ENCODE data around the gene INTS11. TPM values are rescaled to one million over a fixed set of nuclear protein-coding genes. Genes with fewer than 3 reads are reported as not detected.

Gene INTS11
- polyA plus RNA-seq, 4 donors: 94.9 to 331 (median 186) TPM

DNA sequence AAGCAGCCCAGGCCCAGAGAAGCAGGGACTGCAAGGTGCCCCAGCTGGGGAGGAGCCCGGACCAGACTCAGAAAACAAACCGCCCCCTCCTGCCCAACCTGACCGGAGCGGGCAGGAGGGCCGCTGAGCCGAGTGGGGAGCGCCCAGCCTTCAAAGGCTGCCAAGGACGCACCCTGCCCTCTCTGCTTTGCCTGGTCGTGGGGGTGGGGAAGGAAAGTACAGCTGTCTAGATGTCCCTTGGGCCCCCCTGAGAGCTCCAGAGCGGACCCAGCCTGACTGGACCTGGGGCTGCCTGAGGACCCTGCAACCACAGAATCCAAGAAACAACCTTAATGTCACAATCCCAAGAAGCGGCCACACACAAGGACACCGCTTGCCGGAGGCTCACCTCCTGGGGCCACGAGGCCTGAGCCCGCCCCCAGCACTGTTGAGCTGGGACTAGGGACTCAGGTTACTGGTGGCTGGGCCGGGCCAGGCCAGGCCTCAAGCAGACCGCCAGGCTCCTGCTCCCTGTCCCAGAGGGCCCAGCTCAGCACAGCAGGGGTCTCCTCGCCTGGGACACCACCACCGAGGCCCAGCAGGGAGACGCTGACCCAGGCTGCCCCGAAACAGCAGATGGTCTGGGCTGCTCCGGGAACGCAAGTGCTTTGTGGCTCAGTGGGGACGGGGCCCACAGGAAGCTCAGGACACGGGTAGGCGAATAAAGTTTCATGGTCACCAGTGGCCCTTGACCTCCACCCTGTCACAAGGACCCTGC is 23.4 kb upstream of the INTS11 start:
- DNase-seq (peak; percentile 74 to 81), FAIRE-seq (no peak)
- WGBS, 3 donors: 23 to 37% (median 30%) methylated on average over 25 to 26 of the region's 26 CpGs
- H3K36me3 ChIP-seq (ENCODE audit: control insufficient read depth in 3 of 3, insufficient read depth in 2 of 3, low read depth in 1 of 3, low read length in 3 of 3): peaks cover 0 to 53% (median 0%) of the 10 kb centered on the region in 3 donors
- H3K27ac ChIP-seq (ENCODE audit: low read depth in 1 of 3, low read length in 2 of 3): peak overlapping the region; percentile 82 to 86 (median 84)
- H3K4me1 ChIP-seq (ENCODE audit: control insufficient read depth in 3 of 3, insufficient read depth in 2 of 3, low read depth in 1 of 3, low read length in 2 of 3): peaks cover 2 to 49% (median 10%) of the 10 kb centered on the region in 3 donors
- no peaks in the 10 kb centered on the region for H3K27me3 ChIP-seq (ENCODE audit: control insufficient read depth in 3 of 3, insufficient read depth in 3 of 3, low read length in 3 of 3)
- H3K4me3 ChIP-seq (ENCODE audit: low read depth in 1 of 3, low read length in 3 of 3): peak overlapping the region; percentile 69 to 84 (median 74)
- no peaks in the 10 kb centered on the region for H3K9me3 ChIP-seq (ENCODE audit: control insufficient read depth in 2 of 2, insufficient read depth in 1 of 2, low read depth in 1 of 2, low read length in 1 of 2)

DNA sequence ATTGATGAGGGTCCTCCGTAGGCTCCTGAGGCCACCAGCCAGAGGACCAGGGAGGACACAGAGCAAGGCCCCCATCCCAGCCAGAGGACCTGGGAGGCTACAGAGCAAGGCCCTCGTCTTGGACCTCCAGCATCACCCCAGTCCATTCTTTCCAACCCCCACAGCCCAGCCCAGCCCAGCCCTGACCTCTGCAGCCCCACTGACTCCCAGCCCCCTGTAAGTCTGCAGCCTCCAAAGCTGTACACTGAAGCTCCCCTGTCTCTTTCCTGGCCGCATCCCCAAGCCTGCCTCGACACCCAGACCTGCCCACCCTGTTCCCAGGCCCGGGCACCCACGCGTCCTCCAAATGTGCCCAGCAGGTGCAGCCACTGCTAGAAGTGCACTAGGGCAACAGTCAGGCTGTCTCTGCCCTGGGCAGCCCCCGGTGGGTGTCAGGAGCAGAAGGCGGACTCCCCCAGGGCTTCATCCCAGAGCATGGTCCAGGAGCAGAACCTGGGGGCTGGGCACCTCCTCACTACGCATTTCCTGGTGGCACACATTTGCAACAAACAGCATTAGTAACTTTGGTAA is 22.7 kb upstream of the INTS11 start:
- H3K36me3 ChIP-seq (ENCODE audit: control insufficient read depth in 3 of 3, insufficient read depth in 2 of 3, low read depth in 1 of 3, low read length in 3 of 3): peaks cover 0 to 48% (median 0%) of the 10 kb centered on the region in 3 donors
- 43 to 71% (median 47%) methylated on average over 10 of the region's 10 CpGs for WGBS, 3 donors
- DNase-seq (no peak), FAIRE-seq (no peak)
- H3K4me1 ChIP-seq (ENCODE audit: control insufficient read depth in 3 of 3, insufficient read depth in 2 of 3, low read depth in 1 of 3, low read length in 2 of 3): peaks cover 2 to 42% (median 10%) of the 10 kb centered on the region in 3 donors
- peak overlapping the region in 2 of 3 donors; percentile 69 to 84 for H3K4me3 ChIP-seq (ENCODE audit: low read depth in 1 of 3, low read length in 3 of 3)
- H3K27me3 ChIP-seq (ENCODE audit: control insufficient read depth in 3 of 3, insufficient read depth in 3 of 3, low read length in 3 of 3): no peaks in the 10 kb centered on the region
- no peaks in the 10 kb centered on the region for H3K9me3 ChIP-seq (ENCODE audit: control insufficient read depth in 2 of 2, insufficient read depth in 1 of 2, low read depth in 1 of 2, low read length in 1 of 2)
- peak overlapping the region; percentile 82 to 86 (median 84) for H3K27ac ChIP-seq (ENCODE audit: low read depth in 1 of 3, low read length in 2 of 3)

DNA sequence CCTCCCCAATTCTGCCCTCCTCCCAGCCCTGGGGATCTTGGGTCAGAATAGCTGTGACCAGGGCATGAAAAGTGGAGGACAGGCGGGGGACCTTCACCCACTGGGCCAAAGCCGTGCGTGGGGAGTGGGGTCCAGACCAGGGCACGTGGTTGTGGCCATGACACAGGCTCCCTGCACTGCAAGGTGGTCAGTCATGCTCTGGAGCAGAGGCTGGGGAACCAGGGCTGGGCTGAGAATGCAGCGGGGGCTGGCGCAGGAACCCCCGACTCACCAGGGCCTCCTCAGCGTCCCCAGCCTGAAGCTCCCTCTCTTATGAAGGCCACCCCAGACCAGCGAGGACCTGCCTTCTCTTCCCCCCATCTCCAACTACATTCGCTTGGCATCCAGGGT is 22.0 kb upstream of the INTS11 start:
- Histone ChIP-seq H3K36me3 (ENCODE audit: control insufficient read depth in 3 of 3, insufficient read depth in 2 of 3, low read depth in 1 of 3, low read length in 3 of 3) (peaks cover 0 to 48% (median 2%) of the 10 kb centered on the region in 3 donors), H3K4me1 (ENCODE audit: control insufficient read depth in 3 of 3, insufficient read depth in 2 of 3, low read depth in 1 of 3, low read length in 2 of 3) (peaks cover 2 to 40% (median 10%) of the 10 kb centered on the region in 3 donors), H3K9me3 (ENCODE audit: control insufficient read depth in 2 of 2, insufficient read depth in 1 of 2, low read depth in 1 of 2, low read length in 1 of 2) (no peaks in the 10 kb centered on the region), H3K27ac (ENCODE audit: low read depth in 1 of 3, low read length in 2 of 3) (no peak overlapping the region), H3K27me3 (ENCODE audit: control insufficient read depth in 3 of 3, insufficient read depth in 3 of 3, low read length in 3 of 3) (no peaks in the 10 kb centered on the region), H3K4me3 (ENCODE audit: low read depth in 1 of 3, low read length in 3 of 3) (no peak overlapping the region)
- WGBS, 3 donors: 77 to 91% (median 91%) methylated on average over 10 of the region's 10 CpGs
- no peak for FAIRE-seq
- DNase-seq: no peak

DNA sequence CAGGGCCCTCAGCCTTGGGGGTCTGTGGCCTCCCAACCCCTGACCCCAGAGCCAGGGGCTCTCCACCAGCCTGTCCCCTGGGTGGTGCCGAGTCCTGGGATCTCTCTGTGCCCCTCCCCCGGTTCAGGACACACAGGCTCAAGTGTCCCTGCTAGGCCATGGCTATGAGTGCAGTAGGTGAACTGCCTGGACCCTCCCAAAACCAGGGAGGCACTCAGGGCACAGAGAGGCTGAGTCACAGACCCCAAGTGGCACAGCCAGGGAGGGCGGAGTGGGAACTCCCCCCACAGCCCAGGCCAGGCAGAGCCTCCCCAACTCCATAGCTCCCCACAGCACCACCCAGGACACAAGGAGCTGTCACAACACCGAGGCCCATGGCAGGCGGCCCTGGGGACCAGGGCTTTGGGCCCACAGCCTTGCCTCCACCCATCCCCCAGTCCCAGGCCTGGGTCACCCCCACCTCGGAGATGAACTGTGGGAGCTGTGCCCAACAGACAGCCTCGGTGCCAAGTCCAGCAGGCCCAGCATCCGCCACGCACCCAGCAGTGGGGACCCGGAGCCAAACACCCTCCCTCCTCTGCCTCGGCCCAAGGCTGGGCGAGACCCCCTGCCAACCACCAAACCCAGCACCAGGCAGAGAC is 21.5 kb upstream of the INTS11 start:
- DNase-seq: no peak
- Histone ChIP-seq H3K4me3 (ENCODE audit: low read depth in 1 of 3, low read length in 3 of 3) (peak overlapping the region in 1 of 3 donors; percentile 12), H3K36me3 (ENCODE audit: control insufficient read depth in 3 of 3, insufficient read depth in 2 of 3, low read depth in 1 of 3, low read length in 3 of 3) (peaks cover 0 to 51% (median 2%) of the 10 kb centered on the region in 3 donors), H3K27me3 (ENCODE audit: control insufficient read depth in 3 of 3, insufficient read depth in 3 of 3, low read length in 3 of 3) (no peaks in the 10 kb centered on the region), H3K9me3 (ENCODE audit: control insufficient read depth in 2 of 2, insufficient read depth in 1 of 2, low read depth in 1 of 2, low read length in 1 of 2) (no peaks in the 10 kb centered on the region), H3K4me1 (ENCODE audit: control insufficient read depth in 3 of 3, insufficient read depth in 2 of 3, low read depth in 1 of 3, low read length in 2 of 3) (peaks cover 2 to 38% (median 10%) of the 10 kb centered on the region in 3 donors), H3K27ac (ENCODE audit: low read depth in 1 of 3, low read length in 2 of 3) (peak overlapping the region in 1 of 3 donors; percentile 65)
- no peak for FAIRE-seq
- WGBS, 3 donors: 65 to 75% (median 68%) methylated on average over 9 to 12 of the region's 12 CpGs

DNA sequence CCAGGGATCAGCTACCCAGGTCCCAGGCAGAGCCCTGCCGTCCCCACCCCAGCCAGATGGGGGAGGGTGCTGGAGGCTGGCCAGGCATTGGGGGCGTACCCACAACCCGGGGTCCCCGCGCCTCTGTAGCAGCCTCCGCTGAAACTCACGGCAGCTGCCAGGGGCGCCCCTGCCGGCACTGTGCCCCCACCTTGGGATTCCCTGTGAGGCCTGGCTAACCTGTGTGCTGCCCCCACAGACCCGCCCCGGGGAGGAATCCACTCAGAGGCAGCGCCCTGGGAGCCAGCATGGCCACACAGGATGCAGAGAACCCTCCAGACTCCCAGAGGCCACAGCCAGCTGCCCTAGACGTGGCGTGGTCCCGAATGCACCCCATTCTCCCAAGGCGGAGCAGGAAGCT is 20.9 kb upstream of the INTS11 start:
- FAIRE-seq: no peak
- peak overlapping the region in 2 of 3 donors; percentile 65 to 71 for H3K27ac ChIP-seq (ENCODE audit: low read depth in 1 of 3, low read length in 2 of 3)
- no peaks in the 10 kb centered on the region for H3K9me3 ChIP-seq (ENCODE audit: control insufficient read depth in 2 of 2, insufficient read depth in 1 of 2, low read depth in 1 of 2, low read length in 1 of 2)
- H3K27me3 ChIP-seq (ENCODE audit: control insufficient read depth in 3 of 3, insufficient read depth in 3 of 3, low read length in 3 of 3): no peaks in the 10 kb centered on the region
- H3K36me3 ChIP-seq (ENCODE audit: control insufficient read depth in 3 of 3, insufficient read depth in 2 of 3, low read depth in 1 of 3, low read length in 3 of 3): peaks cover 1 to 57% (median 2%) of the 10 kb centered on the region in 3 donors
- peak overlapping the region in 1 of 3 donors; percentile 12 for H3K4me3 ChIP-seq (ENCODE audit: low read depth in 1 of 3, low read length in 3 of 3)
- H3K4me1 ChIP-seq (ENCODE audit: control insufficient read depth in 3 of 3, insufficient read depth in 2 of 3, low read depth in 1 of 3, low read length in 2 of 3): peaks cover 2 to 38% (median 10%) of the 10 kb centered on the region in 3 donors
- WGBS, 3 donors: 50 to 74% (median 65%) methylated on average over 16 of the region's 16 CpGs
- no peak for DNase-seq

DNA sequence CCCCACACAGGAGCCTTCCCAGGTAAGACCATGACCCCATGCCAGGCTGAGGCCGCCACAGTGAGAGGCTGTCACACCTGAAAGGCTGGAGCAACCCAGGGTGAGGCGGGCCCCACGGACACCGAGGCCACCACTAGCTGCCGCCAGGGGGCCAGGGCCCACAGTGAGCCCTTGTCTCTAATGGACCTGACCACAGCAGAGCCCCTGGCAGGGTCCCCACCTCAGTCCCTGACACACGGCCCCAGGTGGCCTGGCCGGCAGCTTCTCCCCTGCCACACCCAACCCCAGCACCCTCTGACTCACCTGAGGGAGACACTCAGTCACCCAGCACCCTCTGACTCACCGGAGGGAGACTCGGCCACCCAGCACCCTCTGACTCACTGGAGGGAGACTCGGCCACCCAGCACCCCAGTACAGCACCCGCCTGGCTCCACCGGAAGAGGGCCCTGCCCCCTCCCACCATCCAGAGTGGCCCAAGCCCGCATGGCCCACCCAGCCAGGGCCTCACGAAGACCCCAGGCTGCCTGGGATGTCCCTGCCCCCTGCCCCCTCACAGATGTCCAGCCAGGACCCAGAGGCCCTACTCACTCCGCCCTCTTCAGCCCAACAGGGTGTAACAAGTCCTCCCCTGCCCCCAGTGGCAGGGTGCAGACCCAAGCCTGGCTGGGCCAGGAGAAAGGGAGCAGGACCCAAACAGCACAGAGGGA is 20.3 kb upstream of the INTS11 start:
- FAIRE-seq (no peak), DNase-seq (peak in 1 of 2 donors; percentile 90)
- 54 to 61% (median 56%) methylated on average over 13 to 15 of the region's 15 CpGs for WGBS, 3 donors
- Histone ChIP-seq H3K27ac (ENCODE audit: low read depth in 1 of 3, low read length in 2 of 3) (peak overlapping the region in 2 of 3 donors; percentile 71 to 83), H3K4me3 (ENCODE audit: low read depth in 1 of 3, low read length in 3 of 3) (no peak overlapping the region), H3K4me1 (ENCODE audit: control insufficient read depth in 3 of 3, insufficient read depth in 2 of 3, low read depth in 1 of 3, low read length in 2 of 3) (peaks cover 2 to 38% (median 10%) of the 10 kb centered on the region in 3 donors), H3K9me3 (ENCODE audit: control insufficient read depth in 2 of 2, insufficient read depth in 1 of 2, low read depth in 1 of 2, low read length in 1 of 2) (no peaks in the 10 kb centered on the region), H3K27me3 (ENCODE audit: control insufficient read depth in 3 of 3, insufficient read depth in 3 of 3, low read length in 3 of 3) (no peaks in the 10 kb centered on the region), H3K36me3 (ENCODE audit: control insufficient read depth in 3 of 3, insufficient read depth in 2 of 3, low read depth in 1 of 3, low read length in 3 of 3) (peaks cover 2 to 63% (median 5%) of the 10 kb centered on the region in 3 donors)

DNA sequence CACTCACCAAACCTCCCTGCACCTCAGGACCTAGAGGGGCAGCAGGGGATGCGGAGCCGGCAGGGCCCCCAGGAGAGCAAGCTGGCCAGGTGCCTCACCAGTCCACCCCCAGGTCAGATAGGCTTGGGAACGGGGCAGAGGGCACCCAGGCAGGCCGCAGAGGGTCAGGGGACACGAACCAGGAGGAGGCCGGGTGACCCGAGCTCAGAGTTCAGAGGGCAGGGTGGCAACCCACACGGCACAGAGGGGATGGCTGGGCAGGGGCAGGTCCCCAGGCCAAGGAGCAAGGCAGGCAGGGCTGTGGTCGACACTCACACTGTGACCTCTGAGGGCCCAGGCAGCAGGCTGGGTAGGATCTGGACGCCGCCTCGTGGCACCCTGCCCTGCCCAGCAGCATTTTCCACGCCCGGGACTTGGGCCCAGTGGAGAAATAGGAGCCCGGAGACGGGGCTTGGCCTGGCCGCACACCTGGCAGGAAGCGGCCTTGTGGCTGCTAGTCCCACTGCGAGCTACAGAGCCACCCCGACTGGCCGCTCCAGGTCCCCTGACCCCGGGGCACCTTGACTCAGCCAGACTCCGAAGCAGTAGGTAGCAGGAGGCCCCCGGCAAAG is 19.5 kb upstream of the INTS11 start:
- FAIRE-seq (no peak), DNase-seq (no peak)
- Histone ChIP-seq H3K4me1 (ENCODE audit: control insufficient read depth in 3 of 3, insufficient read depth in 2 of 3, low read depth in 1 of 3, low read length in 2 of 3) (peaks cover 2 to 38% (median 10%) of the 10 kb centered on the region in 3 donors), H3K9me3 (ENCODE audit: control insufficient read depth in 2 of 2, insufficient read depth in 1 of 2, low read depth in 1 of 2, low read length in 1 of 2) (no peaks in the 10 kb centered on the region), H3K27ac (ENCODE audit: low read depth in 1 of 3, low read length in 2 of 3) (peak overlapping the region in 2 of 3 donors; percentile 37 to 83), H3K4me3 (ENCODE audit: low read depth in 1 of 3, low read length in 3 of 3) (no peak overlapping the region), H3K27me3 (ENCODE audit: control insufficient read depth in 3 of 3, insufficient read depth in 3 of 3, low read length in 3 of 3) (no peaks in the 10 kb centered on the region), H3K36me3 (ENCODE audit: control insufficient read depth in 3 of 3, insufficient read depth in 2 of 3, low read depth in 1 of 3, low read length in 3 of 3) (peaks cover 2 to 72% (median 5%) of the 10 kb centered on the region in 3 donors)
- 73 to 87% (median 81%) methylated on average over 23 to 24 of the region's 24 CpGs for WGBS, 3 donors
